ENCODE measurements around the gene SBNO2.

The SBNO2 gene, protein sequence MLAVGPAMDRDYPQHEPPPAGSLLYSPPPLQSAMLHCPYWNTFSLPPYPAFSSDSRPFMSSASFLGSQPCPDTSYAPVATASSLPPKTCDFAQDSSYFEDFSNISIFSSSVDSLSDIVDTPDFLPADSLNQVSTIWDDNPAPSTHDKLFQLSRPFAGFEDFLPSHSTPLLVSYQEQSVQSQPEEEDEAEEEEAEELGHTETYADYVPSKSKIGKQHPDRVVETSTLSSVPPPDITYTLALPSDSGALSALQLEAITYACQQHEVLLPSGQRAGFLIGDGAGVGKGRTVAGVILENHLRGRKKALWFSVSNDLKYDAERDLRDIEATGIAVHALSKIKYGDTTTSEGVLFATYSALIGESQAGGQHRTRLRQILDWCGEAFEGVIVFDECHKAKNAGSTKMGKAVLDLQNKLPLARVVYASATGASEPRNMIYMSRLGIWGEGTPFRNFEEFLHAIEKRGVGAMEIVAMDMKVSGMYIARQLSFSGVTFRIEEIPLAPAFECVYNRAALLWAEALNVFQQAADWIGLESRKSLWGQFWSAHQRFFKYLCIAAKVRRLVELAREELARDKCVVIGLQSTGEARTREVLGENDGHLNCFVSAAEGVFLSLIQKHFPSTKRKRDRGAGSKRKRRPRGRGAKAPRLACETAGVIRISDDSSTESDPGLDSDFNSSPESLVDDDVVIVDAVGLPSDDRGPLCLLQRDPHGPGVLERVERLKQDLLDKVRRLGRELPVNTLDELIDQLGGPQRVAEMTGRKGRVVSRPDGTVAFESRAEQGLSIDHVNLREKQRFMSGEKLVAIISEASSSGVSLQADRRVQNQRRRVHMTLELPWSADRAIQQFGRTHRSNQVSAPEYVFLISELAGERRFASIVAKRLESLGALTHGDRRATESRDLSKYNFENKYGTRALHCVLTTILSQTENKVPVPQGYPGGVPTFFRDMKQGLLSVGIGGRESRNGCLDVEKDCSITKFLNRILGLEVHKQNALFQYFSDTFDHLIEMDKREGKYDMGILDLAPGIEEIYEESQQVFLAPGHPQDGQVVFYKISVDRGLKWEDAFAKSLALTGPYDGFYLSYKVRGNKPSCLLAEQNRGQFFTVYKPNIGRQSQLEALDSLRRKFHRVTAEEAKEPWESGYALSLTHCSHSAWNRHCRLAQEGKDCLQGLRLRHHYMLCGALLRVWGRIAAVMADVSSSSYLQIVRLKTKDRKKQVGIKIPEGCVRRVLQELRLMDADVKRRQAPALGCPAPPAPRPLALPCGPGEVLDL (N-terminal part only)

DNA sequence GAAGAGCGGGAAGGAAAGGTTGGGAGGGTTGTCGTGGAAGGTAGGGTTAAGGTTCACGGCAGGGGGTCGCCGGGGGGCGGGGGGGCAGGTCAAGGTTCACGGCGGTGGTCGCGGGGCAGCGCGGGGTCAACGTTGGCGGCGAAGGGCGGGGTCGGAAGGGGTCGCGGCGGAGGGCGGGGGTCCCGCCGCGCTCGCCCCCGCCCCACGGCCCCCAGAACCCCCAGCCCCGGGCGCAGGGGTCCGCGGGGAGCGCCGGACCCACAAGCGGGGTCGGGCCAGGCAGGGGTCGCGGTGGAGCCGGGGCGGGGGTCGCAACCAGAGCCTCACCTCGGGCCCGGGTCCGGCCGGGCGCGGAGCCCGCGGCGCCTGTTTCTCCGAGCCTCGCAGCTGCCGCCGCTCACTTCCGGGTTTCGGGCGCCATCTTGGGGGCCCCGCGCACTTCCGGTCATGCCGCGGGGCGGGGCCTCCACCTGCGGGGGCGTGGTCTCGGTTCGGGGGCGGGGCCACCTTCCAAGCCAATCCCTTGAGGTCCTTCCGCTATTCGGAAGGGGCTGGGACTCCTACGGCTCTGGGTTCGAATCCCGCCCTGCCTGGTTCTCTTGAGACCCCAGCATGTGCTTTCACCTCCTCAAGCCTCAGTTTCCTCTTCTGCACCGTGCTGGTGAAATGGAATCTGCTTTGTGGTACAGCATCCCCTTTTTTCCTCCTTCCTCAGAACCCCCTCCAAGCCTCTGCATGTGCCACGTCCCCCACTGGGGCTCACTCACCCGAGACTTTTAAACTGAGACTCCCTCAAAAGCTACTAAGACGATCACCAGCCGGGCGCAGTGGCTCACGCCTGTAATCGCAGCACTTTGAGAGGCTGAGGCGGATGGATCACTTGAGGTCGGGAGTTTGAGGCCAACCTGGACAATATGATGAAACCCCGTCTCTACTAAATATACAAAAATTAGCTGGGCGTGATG is at the start of gene SBNO2:
Gene SBNO2 (minus strand): TSS at position 424 of the 965 bp plus-strand sequence. CDS start 19,992 bp downstream, outside the sequence.
- peak; percentile 99 for DNase-seq

DNA sequence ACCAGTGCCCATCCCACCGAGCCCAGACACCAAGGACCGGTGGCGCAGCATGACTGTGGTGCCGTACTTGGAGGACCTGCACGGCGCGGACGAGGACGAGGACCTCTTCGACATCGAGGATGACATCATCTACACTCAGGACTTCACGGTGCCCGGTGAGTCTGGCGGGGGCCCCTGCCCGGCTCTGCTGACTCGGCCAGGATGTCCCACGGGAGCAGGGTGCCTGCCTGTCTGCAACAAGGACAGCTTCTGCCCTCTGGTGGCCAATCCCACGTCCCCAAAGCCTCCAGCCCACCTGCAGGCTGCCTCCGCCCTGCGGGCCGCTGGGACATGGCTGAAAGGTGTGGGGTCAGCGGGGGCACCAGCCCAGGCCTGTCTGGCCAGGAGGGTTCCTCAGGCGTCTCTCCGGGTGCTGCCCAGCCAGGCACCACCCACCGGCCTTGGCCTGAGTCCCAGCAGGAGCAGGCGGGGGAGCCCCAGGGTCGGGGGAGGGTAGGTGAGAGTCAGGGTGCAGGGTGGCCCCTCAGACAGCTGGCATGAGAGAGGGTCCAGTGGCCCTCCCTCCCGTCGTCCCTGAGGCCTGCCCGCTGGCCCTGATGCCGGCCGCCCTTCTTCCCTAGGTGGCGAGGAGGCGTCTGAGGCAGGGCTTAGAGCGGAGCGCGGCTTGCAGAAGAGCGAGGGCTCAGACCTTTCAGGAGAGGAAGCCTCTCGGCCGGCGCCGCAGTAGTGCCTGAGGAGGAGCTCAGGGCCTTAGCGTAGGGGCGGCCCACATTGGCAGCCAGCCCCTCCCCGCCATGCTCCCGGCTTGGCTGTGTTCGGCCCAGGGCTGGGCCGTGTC is 49.2 kb upstream of the SBNO2 start:
- no peak for DNase-seq

DNA sequence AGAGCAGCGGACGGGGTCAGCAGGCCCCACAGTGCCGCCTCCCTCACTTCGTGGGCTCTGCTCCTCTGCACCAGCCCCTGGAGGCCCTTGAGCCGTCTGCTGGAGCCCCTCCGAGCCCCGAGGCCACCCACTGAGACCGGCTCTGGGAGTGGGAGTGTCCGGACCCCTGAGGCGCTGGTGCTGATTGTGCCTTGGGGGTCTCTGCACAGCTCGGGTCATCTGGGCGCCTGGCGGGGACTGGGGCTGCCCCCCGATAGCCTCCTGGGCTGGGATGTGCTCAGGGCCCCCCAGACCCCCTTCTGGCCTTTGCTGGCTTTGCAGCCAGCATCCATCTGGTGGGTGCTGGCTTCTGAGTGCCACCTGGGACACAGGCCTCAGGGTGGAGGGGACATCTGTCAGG is 48.3 kb upstream of the SBNO2 start:
- no peak for DNase-seq

DNA sequence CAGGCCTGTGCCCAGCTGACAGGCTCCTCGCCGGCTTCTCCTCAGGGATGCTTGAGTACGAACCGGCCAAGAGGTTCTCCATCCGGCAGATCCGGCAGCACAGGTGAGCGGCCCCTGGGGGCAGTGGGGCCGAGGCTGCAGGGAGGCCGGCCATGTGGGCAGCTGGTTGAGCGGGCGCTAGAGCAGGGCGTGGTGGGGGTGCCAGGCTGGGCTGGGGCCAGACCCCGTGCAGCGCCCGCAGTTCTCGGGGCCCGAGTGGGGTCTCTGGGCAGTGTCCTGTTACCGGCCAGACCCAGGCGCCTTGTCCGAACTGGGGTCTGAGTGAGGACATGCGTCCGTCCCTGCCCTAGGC is 47.8 kb upstream of the SBNO2 start:
- DNase-seq: no peak

DNA sequence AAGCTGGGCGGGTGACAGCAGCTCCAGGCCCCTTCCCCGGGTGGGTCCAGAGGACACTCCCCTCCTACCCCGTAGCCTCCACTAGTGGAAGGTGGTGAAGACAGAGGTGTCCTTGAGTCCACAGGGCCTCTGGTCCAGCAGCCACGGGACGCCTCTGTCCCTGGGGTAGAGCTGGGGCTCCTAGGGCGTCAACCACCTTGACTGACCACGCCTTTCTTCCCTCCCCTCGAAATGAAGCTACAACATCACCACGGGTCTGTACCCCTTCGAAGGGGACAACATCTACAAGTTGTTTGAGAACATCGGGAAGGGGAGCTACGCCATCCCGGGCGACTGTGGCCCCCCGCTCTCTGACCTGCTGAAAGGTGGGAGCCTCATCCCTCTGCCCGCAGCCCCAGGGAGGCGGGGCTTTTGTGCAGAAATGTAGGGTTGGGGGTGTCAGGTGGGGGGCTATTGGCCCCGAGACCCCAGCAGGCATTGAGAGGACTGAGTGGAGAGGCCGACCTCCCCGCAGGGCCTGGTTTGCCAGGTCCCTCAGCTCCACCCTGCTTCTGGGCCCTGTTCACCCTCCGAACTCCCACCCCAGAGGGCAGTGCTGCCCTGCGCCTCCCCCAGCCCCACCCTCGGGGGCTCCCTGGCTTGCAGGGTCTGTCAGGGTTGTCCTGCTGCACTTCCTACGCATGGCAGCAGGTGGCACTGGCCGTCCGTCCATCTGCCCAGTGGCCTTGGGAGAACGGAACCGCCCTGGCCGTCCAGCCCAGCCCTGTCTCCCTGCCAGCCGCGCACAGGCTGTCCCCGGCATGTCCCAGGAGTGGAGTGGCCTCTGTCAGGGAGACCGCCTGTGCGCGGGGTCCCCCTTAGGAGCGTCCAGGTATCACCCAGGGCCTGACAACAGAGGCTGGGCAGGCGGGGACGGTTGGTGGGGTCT is 47.2 kb upstream of the SBNO2 start:
- no peak for DNase-seq

DNA sequence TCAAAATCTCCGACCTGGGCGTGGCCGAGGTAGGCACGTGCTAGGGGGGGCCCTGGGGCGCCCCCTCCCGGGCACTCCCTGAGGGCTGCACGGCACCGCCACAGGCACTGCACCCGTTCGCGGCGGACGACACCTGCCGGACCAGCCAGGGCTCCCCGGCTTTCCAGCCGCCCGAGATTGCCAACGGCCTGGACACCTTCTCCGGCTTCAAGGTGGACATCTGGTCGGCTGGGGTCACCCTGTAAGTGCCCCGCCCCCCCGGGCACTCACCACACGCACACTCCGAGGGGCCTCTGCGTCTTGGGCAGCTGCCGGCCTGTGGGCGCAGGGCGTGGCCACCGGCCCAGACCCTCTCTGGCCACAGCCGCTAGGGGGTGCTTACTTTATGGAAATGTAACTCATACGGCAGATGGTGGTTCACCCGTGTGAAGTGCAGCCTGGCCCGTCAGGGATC is 46.4 kb upstream of the SBNO2 start:
- DNase-seq: no peak

DNA sequence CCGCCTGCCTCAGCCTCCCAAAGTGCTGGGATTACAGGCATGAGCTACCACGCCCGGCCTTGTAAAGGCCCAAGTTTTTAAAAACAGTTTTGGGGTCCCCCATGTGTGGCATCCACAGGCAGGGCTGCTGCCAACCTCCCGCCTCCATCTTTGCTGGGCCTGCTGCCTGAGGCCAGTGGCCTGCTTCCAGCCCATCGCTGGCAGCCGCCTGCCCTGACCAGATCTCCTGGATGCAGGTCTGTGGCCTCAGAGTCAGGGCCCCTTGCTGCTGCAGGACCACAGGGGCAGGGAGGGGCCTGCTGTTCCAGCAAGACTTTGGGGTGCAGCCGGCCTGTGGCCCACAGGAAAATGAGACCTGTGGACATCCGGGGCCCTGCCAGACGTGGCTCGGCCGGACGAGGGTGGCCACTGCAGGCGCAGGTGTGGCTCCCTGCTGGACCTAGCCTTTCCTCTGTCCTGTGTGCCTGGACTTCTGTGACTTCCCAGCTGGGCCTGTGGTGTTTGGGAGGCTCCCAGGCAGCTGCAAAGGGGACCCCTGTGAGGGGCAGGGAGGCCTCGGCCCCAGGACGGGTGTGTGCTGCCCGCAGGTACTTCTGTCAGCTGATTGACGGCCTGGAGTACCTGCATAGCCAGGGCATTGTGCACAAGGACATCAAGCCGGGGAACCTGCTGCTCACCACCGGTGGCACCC is 45.9 kb upstream of the SBNO2 start:
- DNase-seq: no peak

DNA sequence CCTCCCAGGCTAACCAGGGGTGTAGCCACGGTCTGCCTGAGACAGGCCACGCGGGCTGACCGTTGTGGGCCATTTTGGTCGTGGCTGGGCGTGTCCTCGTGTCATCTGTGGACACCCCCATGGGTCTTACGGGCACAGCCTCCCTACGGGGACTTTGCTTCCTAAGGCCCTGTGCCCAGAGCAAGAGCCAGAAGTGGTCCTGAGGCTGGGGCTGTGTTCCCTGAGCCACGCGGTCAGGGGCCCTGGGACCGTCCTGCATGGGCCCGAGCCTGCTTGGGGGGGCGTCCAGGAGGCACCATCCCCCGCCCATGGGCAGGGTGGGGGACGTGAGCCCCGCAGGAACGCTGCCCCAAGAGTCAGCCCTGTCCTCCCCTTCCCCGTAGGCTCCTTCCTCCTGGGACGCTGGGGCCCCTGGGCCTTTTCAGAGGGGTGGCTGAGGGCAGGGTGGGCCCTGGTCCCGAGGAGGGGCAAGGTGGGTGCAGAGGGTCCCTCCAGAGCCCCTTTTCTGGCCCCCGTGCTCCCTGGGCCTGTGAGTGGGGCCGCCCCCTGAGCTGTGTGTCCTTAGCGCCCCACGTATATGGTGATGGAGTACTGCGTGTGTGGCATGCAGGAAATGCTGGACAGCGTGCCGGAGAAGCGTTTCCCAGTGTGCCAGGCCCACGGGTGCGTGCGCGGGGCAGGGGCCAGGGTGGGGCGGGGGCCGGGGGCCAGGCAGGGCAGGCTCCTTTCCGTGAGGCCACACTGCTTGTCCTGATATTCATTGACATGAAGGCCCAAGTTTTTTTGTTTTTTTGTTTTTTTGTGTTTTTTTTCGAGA is 44.9 kb upstream of the SBNO2 start:
- no peak for DNase-seq

DNA sequence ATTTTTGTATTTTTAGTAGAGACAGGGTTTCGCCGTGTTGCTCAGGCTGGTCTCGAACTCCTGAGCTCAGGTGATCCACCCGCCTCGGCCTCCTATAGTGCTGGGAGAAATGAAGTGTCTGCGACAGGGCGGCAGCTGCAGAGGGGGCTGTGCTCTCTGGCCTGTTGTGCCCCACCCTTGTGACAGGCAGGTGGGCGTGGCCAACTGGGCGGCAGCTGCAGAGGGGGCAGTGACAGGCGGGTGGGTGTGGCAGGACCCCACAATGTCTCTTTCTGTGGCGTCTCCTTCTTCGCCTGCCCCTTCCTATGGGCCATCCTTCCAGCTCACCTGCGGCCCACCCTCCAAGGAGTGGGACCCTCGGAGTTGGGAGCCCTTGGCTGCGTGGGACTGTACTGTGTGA is 43.3 kb upstream of the SBNO2 start:
- DNase-seq: no peak

DNA sequence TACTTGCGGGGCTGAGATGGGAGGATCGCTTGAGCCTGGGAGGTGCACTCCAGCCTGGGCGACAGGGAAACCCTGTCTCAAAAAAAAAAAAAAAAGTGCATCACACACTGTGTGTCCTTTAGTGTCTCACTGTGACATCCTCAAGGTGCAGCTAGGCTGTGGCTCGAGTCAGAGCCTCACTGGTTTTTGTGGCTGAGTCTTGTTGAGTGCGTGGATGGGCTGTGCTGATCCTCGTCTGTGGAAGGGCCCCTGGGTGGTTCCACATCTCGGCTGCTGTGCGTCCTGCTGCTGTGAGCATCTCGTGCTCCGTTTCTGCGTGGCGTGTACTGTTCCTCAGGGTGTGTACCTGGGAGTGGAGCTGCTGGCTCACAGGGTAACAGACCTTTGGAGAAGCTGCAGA is 42.7 kb upstream of the SBNO2 start:
- no peak for DNase-seq

DNA sequence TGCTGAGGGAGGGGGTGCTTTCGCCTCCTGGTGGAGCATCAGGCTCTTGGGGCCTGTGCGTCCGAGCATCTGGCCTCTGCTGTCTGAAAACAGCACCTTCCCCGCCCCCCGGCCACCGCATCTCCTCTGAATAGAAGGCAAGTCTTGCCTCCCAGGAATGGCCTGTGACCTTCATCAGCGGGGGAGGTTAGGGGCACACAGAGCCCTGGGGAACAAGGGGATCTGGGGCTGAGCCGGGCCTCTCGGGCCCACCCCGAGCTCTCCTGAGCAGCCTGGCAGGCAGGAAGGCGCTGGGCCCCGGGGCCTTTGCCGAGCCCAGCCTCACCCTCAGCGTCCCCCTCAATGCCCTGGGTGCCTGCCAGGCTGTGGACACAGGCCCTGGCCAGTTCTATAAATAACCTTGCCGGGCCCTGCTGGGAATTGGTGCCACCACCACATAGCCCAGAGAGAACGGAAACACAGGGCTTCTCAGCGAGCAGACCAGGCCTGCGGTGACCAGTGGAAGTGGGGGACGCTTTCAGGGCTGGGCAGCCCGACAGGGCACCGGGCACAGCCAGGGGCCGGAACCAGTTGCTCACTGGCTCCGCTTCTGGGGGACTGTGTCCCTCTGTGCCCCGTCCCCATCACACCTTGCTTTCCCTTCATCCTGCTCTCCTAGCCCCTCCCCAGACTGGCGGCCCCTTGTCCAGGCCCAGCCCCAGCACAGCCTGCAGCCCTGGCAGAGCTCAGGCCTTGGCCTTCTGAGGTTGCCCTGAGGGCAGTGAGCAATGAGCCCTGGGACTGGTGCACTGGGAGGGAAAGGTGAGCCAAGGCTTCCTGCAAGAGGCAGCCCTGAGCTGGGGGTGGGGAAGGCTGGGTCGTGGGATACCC is 41.0 kb upstream of the SBNO2 start:
- no peak for DNase-seq

DNA sequence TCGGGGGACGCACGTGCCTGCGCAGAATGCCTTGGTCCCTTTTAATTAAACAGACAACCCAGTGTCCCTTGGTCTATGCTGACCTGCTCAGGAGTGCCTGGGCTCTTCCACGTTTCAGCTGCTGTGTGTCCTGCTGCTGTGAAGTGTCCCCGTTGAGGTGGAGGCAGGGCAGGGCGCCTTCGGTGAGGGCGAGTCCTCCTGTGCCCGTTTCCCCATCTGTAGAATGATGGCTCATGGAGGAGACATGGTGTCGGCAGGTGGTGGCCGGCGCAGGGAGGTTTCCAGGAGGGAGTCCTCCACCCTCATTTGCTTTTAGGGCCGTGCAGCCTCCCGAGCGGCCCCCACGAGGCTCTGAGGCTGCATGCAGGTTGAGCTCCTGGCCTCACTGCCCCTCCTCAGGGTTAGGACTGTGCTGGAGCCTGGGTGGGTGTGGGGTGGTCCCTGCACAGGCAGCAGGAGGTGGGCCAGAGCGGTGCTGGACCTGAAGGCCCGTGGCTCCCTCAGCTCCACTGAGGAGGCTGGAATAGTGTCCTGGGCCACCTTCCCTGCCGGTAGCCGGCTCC is 40.3 kb upstream of the SBNO2 start:
- DNase-seq: no peak

DNA sequence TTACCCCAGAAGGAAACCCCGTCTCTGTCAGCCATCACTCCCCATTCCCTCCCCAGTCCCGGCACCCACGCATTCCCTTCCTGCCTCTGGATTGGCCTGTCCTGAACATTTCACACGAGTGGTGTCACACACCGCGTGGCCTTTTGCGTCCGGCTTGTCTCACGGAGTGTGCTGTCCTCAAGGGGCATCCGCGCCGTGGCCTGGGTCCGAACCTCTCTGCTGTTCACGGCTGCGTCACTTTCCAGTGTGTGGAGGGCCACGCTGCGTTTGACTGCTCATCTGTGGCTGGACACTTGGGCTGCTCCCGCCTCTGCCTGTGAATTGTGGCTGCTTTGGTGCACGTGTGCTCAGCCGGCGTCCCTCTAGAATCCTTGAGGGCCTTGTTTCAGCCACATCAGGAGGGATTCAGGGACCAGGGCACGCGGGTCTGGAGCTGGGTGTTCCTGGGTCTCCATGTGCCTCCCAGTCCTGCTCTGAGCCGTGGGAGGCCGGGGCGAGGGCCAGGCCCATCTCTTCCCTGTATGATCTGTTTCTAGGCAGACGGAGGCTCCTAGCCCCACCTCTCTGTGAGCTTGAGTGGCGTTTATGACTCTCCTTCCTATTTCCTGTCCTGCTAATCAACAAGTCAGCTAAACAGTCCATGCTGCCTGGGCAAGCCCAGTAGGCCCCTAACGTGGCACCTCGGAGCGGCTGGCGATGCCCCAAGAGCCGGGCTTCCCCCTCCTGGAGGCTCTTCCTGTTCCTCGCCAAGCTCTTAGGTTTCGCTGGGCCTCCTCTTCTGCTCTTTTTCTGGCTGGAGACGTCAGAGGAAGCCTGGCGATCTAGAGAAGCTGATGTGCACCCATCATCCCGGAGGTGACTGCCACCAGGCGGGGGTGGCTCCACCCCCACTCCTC is 39.6 kb upstream of the SBNO2 start:
- peak; percentile 50 for DNase-seq

DNA sequence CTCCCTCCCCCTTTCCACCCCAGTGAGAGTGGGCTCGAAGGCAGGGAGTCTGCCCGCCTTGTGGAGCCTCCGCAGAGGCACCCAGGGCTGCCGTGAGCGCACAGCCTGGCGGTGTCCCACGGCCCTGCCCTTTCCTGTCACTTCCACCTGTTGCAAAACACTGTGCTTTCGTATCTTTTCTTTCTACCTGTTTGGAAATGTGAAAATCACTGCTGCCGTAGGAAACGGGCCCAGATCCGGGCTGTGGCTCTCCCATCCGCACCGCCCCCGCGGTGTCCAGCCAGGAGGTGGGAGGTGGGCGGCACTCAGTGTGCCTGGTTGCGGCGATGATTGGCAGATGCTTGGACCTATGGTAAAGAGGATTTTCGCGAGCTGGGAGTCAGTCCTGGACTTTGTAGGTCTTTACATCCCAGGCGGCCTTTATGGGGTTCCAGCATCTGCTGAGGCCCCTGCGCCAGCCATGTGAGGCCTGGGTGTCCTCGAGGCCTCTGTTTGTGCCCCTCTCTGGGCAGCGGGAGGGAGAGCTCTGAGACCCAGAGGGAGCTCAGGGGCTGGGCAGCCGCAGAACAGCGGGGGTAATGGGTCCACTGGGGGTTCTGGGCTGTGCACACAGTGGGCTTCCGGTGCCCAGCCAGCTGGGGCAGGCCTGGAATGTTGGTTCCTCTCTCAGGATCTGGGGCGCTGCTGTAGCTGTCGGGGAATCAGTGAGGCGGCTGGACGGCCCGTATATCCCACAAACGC is 37.6 kb upstream of the SBNO2 start:
- DNase-seq: no peak

DNA sequence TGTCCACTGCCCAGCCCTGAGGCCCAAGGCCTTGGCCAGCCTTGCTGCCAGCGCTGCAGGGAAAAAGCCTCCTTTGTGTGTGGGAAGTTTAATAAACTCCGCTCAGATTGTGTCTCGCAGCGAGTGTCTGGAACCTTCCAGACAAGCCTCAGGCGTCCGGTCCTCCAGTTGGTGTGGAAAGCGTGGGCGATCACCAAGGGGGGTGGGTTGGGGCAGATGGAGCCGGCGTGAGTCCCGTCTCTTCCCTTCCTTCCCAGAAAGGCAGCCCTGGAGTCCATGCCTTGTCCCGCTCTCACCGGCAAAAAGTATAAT is 36.1 kb upstream of the SBNO2 start:
- DNase-seq: no peak
